Measurements from ENCODE around the gene ITGAD.

ITGAD gene

GRCh38 chr16:31375231-31375630 lies 17.9 kb upstream of the ITGAD start:
- Histone ChIP-seq H3K9ac (ENCODE audit: low read depth, low read length, poor library complexity) (no peak overlapping the region), H4K91ac (ENCODE audit: low read depth, low read length, poor library complexity) (no peak overlapping the region), H3K27ac (replicated peaks; ENCODE audit: low read length) (no peak overlapping the region), H4K8ac (ENCODE audit: low read depth, low read length) (no peak overlapping the region), H3K9me3 (replicated peaks in 1 of 2; ENCODE audit: control insufficient read depth in 2 of 2, insufficient read depth in 1 of 2, low read depth in 1 of 2, low read length in 2 of 2) (peaks cover 0 to 5% of the 10 kb centered on the region in 2 donors), H3K4ac (ENCODE audit: low read length) (no peak overlapping the region), H2AK5ac (ENCODE audit: low read depth, low read length) (no peak overlapping the region), H2AFZ (ENCODE audit: low read length) (no peak overlapping the region), H3K36me3 (replicated peaks in 1 of 2; ENCODE audit: control insufficient read depth in 2 of 2, insufficient read depth in 2 of 2, low read length in 2 of 2) (no peaks in the 10 kb centered on the region), H3K79me1 (ENCODE audit: low read depth, low read length) (no peaks in the 10 kb centered on the region), H2BK12ac (ENCODE audit: low read length) (no peak overlapping the region), H2BK15ac (ENCODE audit: low read length) (no peak overlapping the region), H2BK5ac (ENCODE audit: low read length) (no peak overlapping the region), H3K27me3 (ENCODE audit: control insufficient read depth in 3 of 3, insufficient read depth in 3 of 3, low read depth in 1 of 3, low read length in 3 of 3) (peaks cover 0 to 3% (median 3%) of the 10 kb centered on the region in 3 experiments), H3K14ac (ENCODE audit: low read length) (no peak overlapping the region), H3K4me1 (ENCODE audit: control insufficient read depth in 2 of 2, insufficient read depth in 1 of 2, low read depth in 1 of 2, low read length in 2 of 2) (no peaks in the 10 kb centered on the region), H3K4me3 (ENCODE audit: low read length in 2 of 2) (no peak overlapping the region), H3K23ac (ENCODE audit: low read depth, low read length, poor library complexity) (no peak overlapping the region), H3K18ac (ENCODE audit: low read length) (no peak overlapping the region), H3K4me2 (ENCODE audit: insufficient read depth, low read length, poor library complexity, severe bottlenecking) (no peak overlapping the region), H2BK120ac (ENCODE audit: low read depth, low read length) (no peak overlapping the region)
- WGBS, 2 donors (ENCODE audit: extremely low coverage in 2 of 2, insufficient read length in 2 of 2, insufficient replicate concordance in 1 of 2), result no CpG with 5 or more reads among the region's 5 CpGs
- no peak for DNase-seq (ENCODE audit: low spot score)

GRCh38 chr16:31376705-31377104 lies 16.4 kb upstream of the ITGAD start:
- H3K27ac ChIP-seq (replicated peaks; ENCODE audit: low read length), result no peak overlapping the region
- peaks cover 0 to 3% (median 3%) of the 10 kb centered on the region in 3 experiments for H3K27me3 ChIP-seq (ENCODE audit: control insufficient read depth in 3 of 3, insufficient read depth in 3 of 3, low read depth in 1 of 3, low read length in 3 of 3)
- H3K9me3 ChIP-seq (replicated peaks in 1 of 2; ENCODE audit: control insufficient read depth in 2 of 2, insufficient read depth in 1 of 2, low read depth in 1 of 2, low read length in 2 of 2), result peaks cover 0 to 3% of the 10 kb centered on the region in 2 donors
- H2BK12ac ChIP-seq (ENCODE audit: low read length), result no peak overlapping the region
- no peaks in the 10 kb centered on the region for H3K36me3 ChIP-seq (replicated peaks in 1 of 2; ENCODE audit: control insufficient read depth in 2 of 2, insufficient read depth in 2 of 2, low read length in 2 of 2)
- no peak overlapping the region for H2BK15ac ChIP-seq (ENCODE audit: low read length)
- no peak overlapping the region for H3K9ac ChIP-seq (ENCODE audit: low read depth, low read length, poor library complexity)
- H2AFZ ChIP-seq (ENCODE audit: low read length), result no peak overlapping the region
- no peak overlapping the region for H3K4ac ChIP-seq (ENCODE audit: low read length)
- no peaks in the 10 kb centered on the region for H3K79me1 ChIP-seq (ENCODE audit: low read depth, low read length)
- no peak overlapping the region for H4K91ac ChIP-seq (ENCODE audit: low read depth, low read length, poor library complexity)
- WGBS, 2 donors (ENCODE audit: extremely low coverage in 2 of 2, insufficient read length in 2 of 2, insufficient replicate concordance in 1 of 2), result no CpG with 5 or more reads among the region's 8 CpGs
- H2AK5ac ChIP-seq (ENCODE audit: low read depth, low read length), result no peak overlapping the region
- no peak overlapping the region for H4K8ac ChIP-seq (ENCODE audit: low read depth, low read length)
- no peaks in the 10 kb centered on the region for H3K4me1 ChIP-seq (ENCODE audit: control insufficient read depth in 2 of 2, insufficient read depth in 1 of 2, low read depth in 1 of 2, low read length in 2 of 2)
- H3K4me2 ChIP-seq (ENCODE audit: insufficient read depth, low read length, poor library complexity, severe bottlenecking), result no peak overlapping the region
- no peak overlapping the region for H2BK120ac ChIP-seq (ENCODE audit: low read depth, low read length)
- H3K14ac ChIP-seq (ENCODE audit: low read length), result no peak overlapping the region
- DNase-seq (ENCODE audit: low spot score), result no peak
- H3K4me3 ChIP-seq (ENCODE audit: low read length in 2 of 2), result no peak overlapping the region
- H3K23ac ChIP-seq (ENCODE audit: low read depth, low read length, poor library complexity), result no peak overlapping the region
- H2BK5ac ChIP-seq (ENCODE audit: low read length), result no peak overlapping the region
- no peak overlapping the region for H3K18ac ChIP-seq (ENCODE audit: low read length)

GRCh38 chr16:31377210-31377903 lies 15.8 kb upstream of the ITGAD start:
- Histone ChIP-seq H3K4ac (ENCODE audit: low read length) (no peak overlapping the region), H3K18ac (ENCODE audit: low read length) (peak overlapping the region; percentile 60), H2AK5ac (ENCODE audit: low read depth, low read length) (no peak overlapping the region), H2BK12ac (ENCODE audit: low read length) (no peak overlapping the region), H3K4me2 (ENCODE audit: insufficient read depth, low read length, poor library complexity, severe bottlenecking) (no peak overlapping the region), H3K4me3 (ENCODE audit: low read length in 2 of 2) (no peak overlapping the region), H4K91ac (ENCODE audit: low read depth, low read length, poor library complexity) (no peak overlapping the region), H4K8ac (ENCODE audit: low read depth, low read length) (no peak overlapping the region), H2BK15ac (ENCODE audit: low read length) (no peak overlapping the region), H3K9ac (ENCODE audit: low read depth, low read length, poor library complexity) (no peak overlapping the region), H2BK5ac (ENCODE audit: low read length) (no peak overlapping the region), H3K14ac (ENCODE audit: low read length) (peak overlapping the region; percentile 10), H3K23ac (ENCODE audit: low read depth, low read length, poor library complexity) (peak overlapping the region; percentile 8), H3K79me1 (ENCODE audit: low read depth, low read length) (no peaks in the 10 kb centered on the region), H3K27ac (replicated peaks; ENCODE audit: low read length) (no peak overlapping the region), H3K4me1 (ENCODE audit: control insufficient read depth in 2 of 2, insufficient read depth in 1 of 2, low read depth in 1 of 2, low read length in 2 of 2) (peaks cover 0 to under 1% of the 10 kb centered on the region in 2 donors), H3K36me3 (replicated peaks in 1 of 2; ENCODE audit: control insufficient read depth in 2 of 2, insufficient read depth in 2 of 2, low read length in 2 of 2) (no peaks in the 10 kb centered on the region), H3K9me3 (replicated peaks in 1 of 2; ENCODE audit: control insufficient read depth in 2 of 2, insufficient read depth in 1 of 2, low read depth in 1 of 2, low read length in 2 of 2) (peaks cover 0 to 3% of the 10 kb centered on the region in 2 donors), H3K27me3 (ENCODE audit: control insufficient read depth in 3 of 3, insufficient read depth in 3 of 3, low read depth in 1 of 3, low read length in 3 of 3) (peaks cover 0 to 3% (median 3%) of the 10 kb centered on the region in 3 experiments), H2AFZ (ENCODE audit: low read length) (no peak overlapping the region), H2BK120ac (ENCODE audit: low read depth, low read length) (no peak overlapping the region)
- no peak for DNase-seq (ENCODE audit: low spot score)
- no CpG with 5 or more reads among the region's 7 CpGs for WGBS, 2 donors (ENCODE audit: extremely low coverage in 2 of 2, insufficient read length in 2 of 2, insufficient replicate concordance in 1 of 2)

- no peak for DNase-seq (ENCODE audit: low spot score)
Measured at GRCh38 chr16:31380201-31380600, 12.9 kb upstream of the ITGAD start.

More at GRCh38 chr16:31380201-31380600, 12.9 kb upstream of the ITGAD start:
- WGBS, 2 donors (ENCODE audit: extremely low coverage in 2 of 2, insufficient read length in 2 of 2, insufficient replicate concordance in 1 of 2), result no CpG with 5 or more reads among the region's 12 CpGs
- H3K79me1 ChIP-seq (ENCODE audit: low read depth, low read length), result no peaks in the 10 kb centered on the region
- peak overlapping the region; percentile 3 for H3K9ac ChIP-seq (ENCODE audit: low read depth, low read length, poor library complexity)
- H4K8ac ChIP-seq (ENCODE audit: low read depth, low read length), result no peak overlapping the region
- H3K23ac ChIP-seq (ENCODE audit: low read depth, low read length, poor library complexity), result no peak overlapping the region
- no peak overlapping the region for H2BK120ac ChIP-seq (ENCODE audit: low read depth, low read length)
- H3K4ac ChIP-seq (ENCODE audit: low read length), result no peak overlapping the region
- H2AK5ac ChIP-seq (ENCODE audit: low read depth, low read length), result no peak overlapping the region
- H3K9me3 ChIP-seq (replicated peaks in 1 of 2; ENCODE audit: control insufficient read depth in 2 of 2, insufficient read depth in 1 of 2, low read depth in 1 of 2, low read length in 2 of 2), result peaks cover 0 to 2% of the 10 kb centered on the region in 2 donors
- H2BK5ac ChIP-seq (ENCODE audit: low read length), result no peak overlapping the region
- H3K4me2 ChIP-seq (ENCODE audit: insufficient read depth, low read length, poor library complexity, severe bottlenecking), result no peak overlapping the region
- peaks cover 0 to 3% (median 0%) of the 10 kb centered on the region in 3 experiments for H3K27me3 ChIP-seq (ENCODE audit: control insufficient read depth in 3 of 3, insufficient read depth in 3 of 3, low read depth in 1 of 3, low read length in 3 of 3)
- no peak overlapping the region for H2AFZ ChIP-seq (ENCODE audit: low read length)
- H3K36me3 ChIP-seq (replicated peaks in 1 of 2; ENCODE audit: control insufficient read depth in 2 of 2, insufficient read depth in 2 of 2, low read length in 2 of 2), result no peaks in the 10 kb centered on the region
- no peak overlapping the region for H4K91ac ChIP-seq (ENCODE audit: low read depth, low read length, poor library complexity)
- no peak overlapping the region for H3K4me3 ChIP-seq (ENCODE audit: low read length in 2 of 2)
- peaks cover 0 to 2% of the 10 kb centered on the region in 2 donors for H3K4me1 ChIP-seq (ENCODE audit: control insufficient read depth in 2 of 2, insufficient read depth in 1 of 2, low read depth in 1 of 2, low read length in 2 of 2)
- no peak overlapping the region for H2BK12ac ChIP-seq (ENCODE audit: low read length)
- no peak overlapping the region for H3K18ac ChIP-seq (ENCODE audit: low read length)
- no peak overlapping the region for H3K14ac ChIP-seq (ENCODE audit: low read length)
- no peak overlapping the region for H3K27ac ChIP-seq (replicated peaks; ENCODE audit: low read length)
- H2BK15ac ChIP-seq (ENCODE audit: low read length), result no peak overlapping the region

All from neuronal stem cell (in vitro differentiated cells).